Anterior cingulate cortex (tissue), 58 donors: ENCODE measurements around the gene FGD4.

Source experiments
- DNase-seq, 58 donors: peaks; one replicate each; lab custom pipeline; 2025; lab: John Stamatoyannopoulos, UW

Gene FGD4

GRCh38 chr12:32399370-32400113, at the start of gene FGD4:
Gene FGD4, plus strand, starts transcription at chr12:32399558.
- DNase-seq = peak in 57 of 58 donors; percentile 10 to 85 (median 67)

GRCh38 chr12:32353540-32353939, 45.8 kb upstream of the FGD4 start:
- DNase-seq = no peak

GRCh38 chr12:32357601-32358249, 41.6 kb upstream of the FGD4 start:
- DNase-seq = no peak

- no peak for DNase-seq
These were observed 38.4 kb upstream of the FGD4 start for GRCh38 chr12:32360956-32361355.

- no peak for DNase-seq
These were observed 36.5 kb upstream of the FGD4 start for GRCh38 chr12:32362892-32363291.

GRCh38 chr12:32365473-32366064, 33.8 kb upstream of the FGD4 start:
- peak in 32 of 58 donors; percentile 1 to 65 (median 12) for DNase-seq

- DNase-seq = no peak
These were observed 32.6 kb upstream of the FGD4 start for GRCh38 chr12:32366714-32367113.

- no peak for DNase-seq
These were observed 32.0 kb upstream of the FGD4 start for GRCh38 chr12:32367381-32367780.

- DNase-seq = no peak
These were observed 30.2 kb upstream of the FGD4 start for GRCh38 chr12:32369202-32369601.

- no peak for DNase-seq
These were observed 21.9 kb upstream of the FGD4 start for GRCh38 chr12:32377344-32378055.

- no peak for DNase-seq
These were observed 20.1 kb upstream of the FGD4 start for GRCh38 chr12:32379213-32379612.

- DNase-seq = no peak
These were observed 19.7 kb upstream of the FGD4 start for GRCh38 chr12:32379667-32380066.

GRCh38 chr12:32382226-32382625, 17.1 kb upstream of the FGD4 start:
- no peak for DNase-seq

- DNase-seq = peak in 1 of 58 donors; percentile 9
These were observed 8.7 kb upstream of the FGD4 start for GRCh38 chr12:32390572-32391219.

GRCh38 chr12:32395026-32395425, 4.3 kb upstream of the FGD4 start:
- no peak for DNase-seq

GRCh38 chr12:32397696-32398095, 1.7 kb upstream of the FGD4 start:
- no peak for DNase-seq

- DNase-seq = no peak
These were observed 1.2 kb upstream of the FGD4 start for GRCh38 chr12:32398181-32398580.

- DNase-seq = no peak
These were observed 465 bp upstream of the FGD4 start for GRCh38 chr12:32398816-32399369.

- DNase-seq = no peak
These were observed 835 bp downstream of the FGD4 start for GRCh38 chr12:32400114-32400672.

GRCh38 chr12:32400866-32401265, 1.5 kb downstream of the FGD4 start:
- no peak for DNase-seq
